GM12892 (cell line): ENCODE measurements around the gene TIMM23B.

Source experiments
- POLR2A ChIP-seq: IDR thresholded peaks from 2 replicates; pipeline ENCODE4 v1.6.1; 2011; ENCODE audit warnings: low read depth, low read length, control low read depth
- POLR2AphosphoS5 ChIP-seq: IDR thresholded peaks from 2 replicates; pipeline ENCODE4 v1.6.1; 2011; ENCODE audit warnings: low read depth, low read length, control low read depth
- TAF1 ChIP-seq: IDR thresholded peaks from 2 replicates; pipeline ENCODE4 v1.6.1; 2011; ENCODE audit warnings: low read depth, mild to moderate bottlenecking, control low read depth, low read length, borderline replicate concordance

DNA sequence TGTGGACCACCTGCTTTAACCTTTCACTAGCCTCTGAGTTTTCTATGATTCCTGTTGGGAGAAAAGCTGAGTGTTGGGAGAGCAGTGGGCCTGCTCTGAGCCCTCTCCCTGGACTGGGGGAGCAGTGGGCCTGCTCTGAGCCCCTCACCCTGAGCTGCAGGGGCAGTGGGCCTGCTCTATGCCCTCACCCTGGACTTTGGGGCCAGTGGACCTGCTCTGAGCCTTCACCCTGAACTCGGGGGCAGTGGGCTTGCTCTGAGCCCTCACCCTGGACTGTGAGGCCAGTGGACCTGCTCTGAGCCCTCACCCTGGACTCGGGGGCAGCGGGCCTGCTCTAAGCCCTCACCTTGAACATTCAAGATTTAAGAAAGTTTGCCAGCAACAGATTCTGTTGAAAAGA lies 79.8 kb downstream of the TIMM23B start:
- TF ChIP-seq POLR2A (no peak), TAF1 (no peak), POLR2AphosphoS5 (no peak)
